Neural cell (in vitro differentiated cells): ENCODE data around the gene IAPP.

Source experiments
- CTCF ChIP-seq: fragments of 450-650 bp; IDR thresholded peaks from 2 replicates; pipeline ENCODE4 v1.5.1; 2014; ENCODE audit warnings: antibody characterized with exemption, mild to moderate bottlenecking, moderate library complexity; ENCODE audit not compliant: poor library complexity, severe bottlenecking
- EP300 ChIP-seq: fragments of 450-650 bp; conservative IDR thresholded peaks from 2 replicates; pipeline ENCODE4 v1.6.1; 2014; ENCODE audit warnings: antibody characterized with exemption, mild to moderate bottlenecking, moderate library complexity; ENCODE audit not compliant: poor library complexity, severe bottlenecking
- EZH2 ChIP-seq: fragments of 200-600, 300-800 bp; shearing (Covaris generic), sonication (generic); IDR thresholded peaks from 2 replicates; pipeline ENCODE4 v1.6.1; 2014; ENCODE audit warnings: antibody characterized with exemption, low read length, borderline replicate concordance, mild to moderate bottlenecking; ENCODE audit not compliant: insufficient read depth, poor library complexity, severe bottlenecking
- MXI1 ChIP-seq: fragments of 450-650 bp; conservative IDR thresholded peaks from 2 replicates; pipeline ENCODE4 v1.6.1; 2014; ENCODE audit warnings: antibody characterized with exemption, mild to moderate bottlenecking; ENCODE audit not compliant: poor library complexity, severe bottlenecking
- POLR2AphosphoS5 ChIP-seq: IDR thresholded peaks from 2 replicates; pipeline ENCODE4 v1.6.1; 2012

GRCh38 chr12:21340403-21340802 is 32.3 kb upstream of the IAPP start:
- TF ChIP-seq EP300: no peak
- TF ChIP-seq CTCF: no peak
- no peak for TF ChIP-seq MXI1
- TF ChIP-seq POLR2AphosphoS5: no peak
- TF ChIP-seq EZH2: no peak
